GM21825 (cell line): ENCODE results near the gene BUB3.

ENCODE experiments used
- ATAC-seq: cut with Tn5 transposase; IDR thresholded peaks from one replicate; pipeline ENCODE4 v1.9.1; 2021; ENCODE audit warnings: mild to moderate bottlenecking, moderate library complexity; ENCODE audit not compliant: unreplicated experiment

The BUB3 gene, protein sequence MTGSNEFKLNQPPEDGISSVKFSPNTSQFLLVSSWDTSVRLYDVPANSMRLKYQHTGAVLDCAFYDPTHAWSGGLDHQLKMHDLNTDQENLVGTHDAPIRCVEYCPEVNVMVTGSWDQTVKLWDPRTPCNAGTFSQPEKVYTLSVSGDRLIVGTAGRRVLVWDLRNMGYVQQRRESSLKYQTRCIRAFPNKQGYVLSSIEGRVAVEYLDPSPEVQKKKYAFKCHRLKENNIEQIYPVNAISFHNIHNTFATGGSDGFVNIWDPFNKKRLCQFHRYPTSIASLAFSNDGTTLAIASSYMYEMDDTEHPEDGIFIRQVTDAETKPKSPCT

DNA sequence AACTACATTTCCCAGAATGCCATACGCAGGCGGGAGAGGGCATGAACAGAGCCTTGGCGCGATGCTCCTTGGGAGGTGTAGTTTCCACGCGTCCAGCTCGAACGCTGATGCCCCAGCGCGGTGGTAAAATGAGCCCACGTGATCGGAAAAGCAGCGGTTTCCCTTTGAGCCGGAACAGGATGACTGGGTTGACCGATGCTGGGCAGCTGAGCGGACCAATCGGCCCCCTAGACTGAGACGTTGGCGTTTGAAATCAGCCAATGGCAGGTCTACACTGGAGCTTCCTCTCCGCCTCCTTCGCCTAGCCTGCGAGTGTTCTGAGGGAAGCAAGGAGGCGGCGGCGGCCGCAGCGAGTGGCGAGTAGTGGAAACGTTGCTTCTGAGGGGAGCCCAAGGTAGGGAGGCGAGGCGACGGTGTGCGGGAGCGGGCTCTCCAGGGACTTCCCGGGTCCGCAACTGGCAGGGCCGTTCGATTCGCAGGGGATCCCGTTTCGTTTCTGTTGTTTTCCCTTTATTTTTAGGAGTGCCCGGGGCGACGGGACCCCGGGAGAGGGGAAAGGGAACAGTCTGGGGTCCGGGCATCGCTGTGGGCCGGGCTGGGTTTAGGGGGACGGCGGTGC is at the start of gene BUB3:
Gene BUB3 (plus strand): TSS at position 311 of the 619 bp plus-strand sequence. CDS start 516 bp downstream, outside the sequence.
- peak; percentile 91 for ATAC-seq

DNA sequence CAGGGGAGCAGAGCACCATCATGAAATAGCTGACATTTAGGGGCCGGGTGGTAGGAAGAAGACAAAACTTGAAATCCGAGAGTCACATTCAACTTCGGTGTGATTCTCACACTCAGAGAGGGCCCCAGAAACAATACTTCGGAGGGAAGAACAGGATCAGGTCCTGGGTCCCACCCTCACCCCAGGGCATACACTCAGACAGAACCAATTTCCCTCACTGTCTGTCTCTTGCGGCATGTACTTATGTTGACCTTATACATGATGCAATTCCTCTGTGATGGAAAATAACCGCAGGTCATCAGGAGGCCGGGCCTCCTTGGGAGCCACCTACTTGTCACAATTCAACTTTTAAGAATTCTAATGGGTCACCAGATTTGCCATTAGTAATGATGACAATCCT is 44.7 kb upstream of the BUB3 start:
- ATAC-seq = no peak

DNA sequence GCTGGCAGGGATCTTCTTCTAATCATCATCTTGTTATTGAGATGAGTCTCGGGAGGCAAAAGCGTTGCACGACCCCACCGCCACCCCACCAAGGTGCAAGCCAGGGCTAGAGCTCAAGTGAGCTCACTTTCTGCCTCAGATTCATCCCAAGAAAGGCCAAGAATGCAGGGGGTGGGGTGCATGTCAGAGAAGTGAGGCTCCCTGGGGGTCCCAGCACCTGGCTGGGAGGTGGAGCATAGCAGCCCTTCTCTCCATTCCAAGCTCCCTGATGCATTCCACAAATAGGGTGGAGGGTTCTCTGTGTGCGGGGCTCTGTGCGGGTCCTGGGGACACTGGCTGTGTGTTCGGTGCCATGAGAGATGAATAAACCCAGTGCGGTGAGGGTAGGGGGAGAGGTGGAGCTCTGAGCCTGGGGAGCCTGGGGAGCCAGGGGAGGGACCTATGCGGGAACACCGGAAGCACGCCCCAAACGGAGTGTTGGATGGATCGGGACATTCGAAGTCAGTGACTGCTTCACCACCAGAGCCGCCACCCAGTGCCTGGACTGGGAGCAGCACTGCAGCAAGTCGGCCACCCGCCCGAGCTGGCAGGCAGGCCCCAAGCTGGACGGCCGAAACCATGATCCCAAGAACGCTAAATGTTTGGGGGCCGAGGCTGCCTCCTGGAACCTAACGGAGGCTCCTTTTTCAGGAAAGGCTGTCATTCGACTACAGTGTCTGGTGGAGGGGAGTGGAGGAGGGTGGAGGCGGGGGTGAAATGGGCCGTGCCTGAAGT is 36.4 kb upstream of the BUB3 start:
- no peak for ATAC-seq

DNA sequence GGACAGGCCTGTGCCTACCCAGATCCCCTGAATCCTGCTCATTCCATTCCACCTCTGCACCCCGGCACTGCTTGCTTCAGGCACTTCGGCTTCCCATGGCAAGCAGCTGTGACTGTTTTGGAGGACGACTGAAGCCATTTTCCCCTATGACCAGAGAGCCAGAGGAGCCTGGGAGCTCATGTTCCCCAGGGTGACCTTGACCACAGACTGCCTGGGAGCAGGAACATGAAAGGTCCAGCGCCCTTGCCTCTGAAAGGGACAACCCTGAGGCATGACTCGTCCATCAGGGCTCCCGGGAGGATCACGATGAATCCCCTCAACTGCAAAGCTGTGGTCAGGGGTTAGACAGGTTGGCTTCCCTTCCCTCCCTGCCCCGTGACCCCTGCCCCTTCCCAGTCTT is 35.1 kb upstream of the BUB3 start:
- no peak for ATAC-seq

DNA sequence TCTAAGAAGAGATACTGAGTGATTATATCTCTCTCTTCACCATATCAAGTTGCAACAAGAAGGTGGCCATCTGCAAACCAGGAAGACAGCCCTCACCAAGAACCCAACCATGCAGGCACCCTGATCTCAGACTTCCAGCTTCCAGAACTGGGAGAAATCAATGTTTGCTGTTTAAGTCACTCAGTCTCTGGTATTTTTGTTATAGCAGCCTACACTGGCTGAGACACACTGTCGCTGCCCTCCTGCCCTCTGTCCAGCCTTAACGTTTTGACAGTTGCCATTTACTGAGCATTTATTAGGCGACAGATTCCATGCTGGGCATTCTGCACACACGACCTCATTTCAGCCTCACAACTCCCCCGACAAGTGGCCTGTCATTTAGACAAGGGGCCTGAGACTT is 28.0 kb upstream of the BUB3 start:
- no peak for ATAC-seq

DNA sequence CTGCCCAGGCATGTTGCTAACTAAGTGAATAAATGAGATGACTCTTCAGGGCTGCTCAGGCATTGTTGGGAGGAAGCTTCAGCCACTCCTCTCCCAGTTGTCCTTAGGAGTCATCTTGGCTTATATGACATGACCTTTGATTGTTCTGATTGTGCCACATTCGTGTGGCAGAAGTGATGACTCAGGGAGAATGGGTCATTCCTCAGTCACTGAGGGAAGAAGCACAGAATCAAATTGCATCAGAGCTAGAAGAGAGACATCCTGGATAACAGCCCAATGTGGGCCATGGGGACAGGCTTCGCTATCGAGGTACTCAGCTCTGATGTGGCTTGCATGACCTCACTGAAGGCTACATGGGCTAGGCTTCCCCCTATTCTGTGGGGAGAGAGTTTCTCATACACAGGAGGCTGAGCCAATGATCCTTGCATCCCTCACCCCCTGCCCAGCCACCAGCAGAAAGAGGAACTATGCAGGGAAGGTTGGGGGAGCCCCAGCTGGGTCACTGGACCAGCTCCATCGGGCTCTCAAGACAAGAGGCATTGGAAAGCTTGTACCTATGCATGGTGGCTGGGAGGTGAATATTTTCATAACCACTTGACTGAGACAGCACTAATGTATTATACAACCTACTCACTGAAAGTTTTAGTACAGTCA is 24.5 kb upstream of the BUB3 start:
- no peak for ATAC-seq

DNA sequence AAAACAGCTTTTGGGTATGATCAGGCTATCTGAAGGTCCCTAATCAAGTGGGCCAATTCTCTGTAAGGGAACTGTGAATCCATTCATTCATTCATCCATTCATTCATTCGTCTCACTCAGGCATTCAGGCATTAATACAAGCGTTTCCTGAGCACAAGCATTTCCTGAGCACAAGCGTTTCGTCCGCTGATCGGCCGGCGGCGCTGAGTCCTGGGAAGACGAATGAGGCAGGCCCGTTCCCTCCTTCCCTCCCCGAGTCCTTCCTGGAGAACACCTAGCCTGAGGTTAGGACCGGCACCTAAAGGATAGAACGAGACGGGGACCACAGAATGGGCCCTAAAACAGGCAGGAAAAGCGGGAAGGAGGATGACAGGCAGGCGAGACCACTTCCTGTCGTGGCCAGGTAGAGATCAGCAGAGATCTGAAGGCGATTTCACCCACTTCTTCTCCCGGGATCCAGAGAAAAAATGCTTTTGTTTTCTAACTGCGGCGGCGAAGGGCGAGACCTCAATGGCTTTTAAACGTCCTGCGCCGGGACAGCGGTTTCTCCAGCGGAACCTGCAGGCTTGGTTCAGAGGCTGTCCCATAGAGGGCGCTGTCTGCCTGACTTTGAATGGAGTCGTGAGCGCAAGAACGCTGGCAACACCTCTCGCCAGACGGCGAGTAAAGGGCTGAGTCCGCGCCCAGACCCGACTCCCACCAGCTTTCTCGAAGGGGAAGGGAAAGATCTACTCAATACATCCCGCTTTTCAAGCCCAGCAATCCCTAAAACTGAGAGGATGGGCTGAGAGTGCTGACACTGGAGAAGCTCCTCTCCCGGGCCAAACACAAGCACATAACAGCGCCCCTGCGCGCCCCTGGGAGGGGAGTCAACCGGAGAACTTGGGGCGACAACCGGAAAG is 21.4 kb upstream of the BUB3 start:
- ATAC-seq = no peak

DNA sequence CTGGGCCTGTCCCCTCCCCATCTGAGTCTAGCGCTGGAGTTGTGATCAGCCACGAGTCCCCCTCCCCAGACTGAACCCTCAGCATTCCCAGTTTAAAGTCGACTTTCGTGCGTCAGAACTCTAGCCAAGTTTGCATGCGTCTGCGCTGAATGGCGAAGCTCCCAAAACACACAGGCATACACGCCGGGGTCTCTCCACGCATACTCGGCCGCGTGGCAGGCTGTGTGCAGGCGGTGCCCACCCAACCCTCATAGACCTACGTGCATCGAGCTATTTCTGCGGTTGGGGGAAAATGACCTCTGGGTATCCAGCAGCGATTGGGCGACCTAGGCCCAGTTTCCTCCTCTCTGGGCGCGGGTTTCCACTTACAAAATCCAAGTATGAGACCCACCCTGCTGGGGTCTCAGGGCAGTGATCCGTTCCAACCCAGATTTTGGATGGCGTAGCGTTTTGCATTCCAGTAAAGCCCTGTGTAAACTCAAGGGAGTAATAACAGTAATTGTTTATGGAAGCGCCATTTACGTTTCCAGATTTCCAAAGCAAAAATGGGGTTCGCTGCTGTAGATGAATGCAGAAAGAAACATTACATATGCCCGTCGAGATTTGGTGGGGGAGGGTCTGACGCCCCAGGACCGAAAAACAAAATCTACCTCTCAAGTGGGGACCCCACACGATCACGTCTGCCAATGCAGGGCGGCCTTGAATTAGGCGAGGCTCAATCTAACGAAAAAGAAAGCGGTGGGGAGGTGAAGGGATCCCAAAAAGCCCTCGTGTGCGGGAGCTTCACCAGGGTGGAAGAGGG is 20.5 kb upstream of the BUB3 start:
- no peak for ATAC-seq

DNA sequence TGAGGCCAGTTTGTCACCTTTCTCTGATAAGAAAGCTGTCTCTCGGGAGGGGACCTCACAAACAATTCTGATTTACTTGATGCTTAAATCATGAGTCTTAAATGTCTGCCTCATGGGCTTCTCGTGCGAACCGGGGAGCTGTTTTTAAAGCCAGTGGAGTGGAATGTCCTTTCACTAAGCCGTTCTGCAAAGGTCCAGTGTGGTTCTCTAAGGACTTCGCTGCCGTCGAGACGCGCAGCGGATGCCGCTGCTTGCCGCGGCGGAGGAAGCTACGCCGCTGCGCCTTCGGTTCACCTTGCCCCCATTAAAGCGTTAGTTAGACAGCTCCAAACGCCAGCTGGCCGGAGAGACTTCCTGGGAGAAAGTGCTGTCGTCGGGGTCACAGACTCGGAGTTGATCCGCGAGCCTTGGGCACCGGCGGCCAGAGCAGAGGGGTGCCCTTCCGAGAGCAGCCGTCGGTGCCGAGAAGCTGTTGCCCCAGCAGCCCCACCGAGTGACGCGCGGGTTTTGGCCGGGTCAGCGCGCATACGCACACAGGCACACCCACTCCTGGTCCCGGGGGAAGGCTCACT is 19.8 kb upstream of the BUB3 start:
- no peak for ATAC-seq

DNA sequence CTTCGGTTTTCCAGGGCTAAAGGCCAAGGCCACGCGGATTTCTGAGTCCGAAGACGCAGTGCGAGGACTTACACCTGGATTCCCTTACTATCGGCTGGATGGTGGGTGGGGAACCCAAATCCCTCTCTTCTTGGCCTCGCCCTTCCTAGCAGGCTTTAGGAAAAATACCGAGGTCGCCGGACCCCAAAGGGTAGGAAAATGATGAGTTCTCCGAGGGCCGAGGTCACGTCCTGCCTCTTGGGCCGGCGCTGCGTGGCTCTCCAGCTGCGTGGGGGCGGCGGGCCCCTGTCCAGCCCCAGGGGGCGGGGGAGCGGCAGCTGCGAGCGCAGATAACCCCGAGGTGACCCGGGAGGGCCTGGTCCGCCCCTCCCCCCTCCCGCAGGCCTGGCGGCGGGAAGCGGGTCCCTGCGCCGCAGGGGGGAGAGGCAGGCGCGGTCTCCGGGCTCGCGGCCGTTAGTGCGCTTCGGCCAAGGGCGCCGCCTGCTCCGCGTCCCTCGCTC is 19.2 kb upstream of the BUB3 start:
- ATAC-seq = no peak

DNA sequence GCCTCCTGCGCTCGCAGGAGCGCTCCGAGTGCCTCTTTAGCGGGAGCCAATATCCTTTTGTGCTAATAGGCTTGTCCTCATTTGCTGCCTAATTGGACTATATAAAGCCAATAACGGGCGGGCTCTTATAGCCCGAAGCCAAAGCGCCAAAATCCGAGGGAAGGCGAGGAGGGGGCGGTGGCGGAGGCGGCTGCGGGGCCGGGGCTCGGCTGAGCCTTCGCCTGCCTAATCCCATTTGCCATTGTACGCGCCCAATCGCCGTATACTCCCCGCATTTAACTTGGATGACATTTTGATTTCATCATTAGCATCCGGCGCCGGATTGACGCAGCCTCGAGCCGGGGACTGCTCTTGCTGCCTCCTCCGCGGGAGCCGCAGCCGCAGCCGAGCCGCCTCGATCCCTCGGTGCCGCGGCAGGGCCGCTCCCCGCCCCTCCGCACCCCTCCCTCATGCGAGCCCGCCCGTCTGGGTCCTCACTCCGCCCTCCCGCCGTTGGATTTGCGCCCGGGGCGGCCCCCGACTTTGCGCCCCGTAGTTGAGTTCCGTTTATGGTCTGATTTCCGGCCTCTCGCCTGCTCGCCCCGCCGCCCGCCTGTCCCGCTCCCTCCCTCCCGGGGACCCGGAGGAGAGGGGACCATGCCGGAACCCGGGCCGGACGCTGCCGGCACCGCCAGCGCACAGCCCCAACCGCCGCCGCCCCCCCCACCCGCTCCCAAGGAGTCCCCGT is 18.6 kb upstream of the BUB3 start, which contains the start of gene HMX3:
Gene HMX3 (plus strand): TSS at position 556 of the 727 bp plus-strand sequence. CDS start 81 bp downstream, at position 637.
- ATAC-seq = no peak

DNA sequence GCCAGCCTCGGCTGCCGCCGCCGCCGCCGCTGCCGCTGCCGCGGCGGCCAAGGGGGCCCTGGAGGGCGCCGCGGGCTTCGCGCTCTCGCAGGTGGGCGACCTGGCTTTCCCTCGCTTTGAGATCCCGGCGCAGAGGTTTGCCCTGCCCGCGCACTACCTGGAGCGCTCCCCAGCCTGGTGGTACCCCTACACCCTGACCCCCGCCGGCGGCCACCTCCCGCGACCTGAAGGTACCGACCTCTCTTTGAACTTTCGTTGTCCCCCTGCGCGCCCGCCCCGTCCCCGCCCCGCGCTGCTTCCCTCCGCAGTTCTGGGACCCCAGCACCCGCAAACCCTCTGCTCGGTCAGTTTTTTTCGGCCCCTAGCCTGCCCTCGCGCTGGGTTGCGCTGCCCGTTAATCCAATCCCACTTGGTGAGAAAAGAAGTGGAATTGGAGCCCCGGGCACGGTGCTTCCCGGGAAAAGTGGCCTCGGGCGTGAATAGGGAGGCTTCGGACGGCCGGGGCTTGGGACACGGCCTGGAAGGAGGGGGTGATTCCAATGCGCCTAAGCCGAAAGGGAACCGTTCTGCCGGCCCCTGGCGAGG is 17.9 kb upstream of the BUB3 start:
- no peak for ATAC-seq

DNA sequence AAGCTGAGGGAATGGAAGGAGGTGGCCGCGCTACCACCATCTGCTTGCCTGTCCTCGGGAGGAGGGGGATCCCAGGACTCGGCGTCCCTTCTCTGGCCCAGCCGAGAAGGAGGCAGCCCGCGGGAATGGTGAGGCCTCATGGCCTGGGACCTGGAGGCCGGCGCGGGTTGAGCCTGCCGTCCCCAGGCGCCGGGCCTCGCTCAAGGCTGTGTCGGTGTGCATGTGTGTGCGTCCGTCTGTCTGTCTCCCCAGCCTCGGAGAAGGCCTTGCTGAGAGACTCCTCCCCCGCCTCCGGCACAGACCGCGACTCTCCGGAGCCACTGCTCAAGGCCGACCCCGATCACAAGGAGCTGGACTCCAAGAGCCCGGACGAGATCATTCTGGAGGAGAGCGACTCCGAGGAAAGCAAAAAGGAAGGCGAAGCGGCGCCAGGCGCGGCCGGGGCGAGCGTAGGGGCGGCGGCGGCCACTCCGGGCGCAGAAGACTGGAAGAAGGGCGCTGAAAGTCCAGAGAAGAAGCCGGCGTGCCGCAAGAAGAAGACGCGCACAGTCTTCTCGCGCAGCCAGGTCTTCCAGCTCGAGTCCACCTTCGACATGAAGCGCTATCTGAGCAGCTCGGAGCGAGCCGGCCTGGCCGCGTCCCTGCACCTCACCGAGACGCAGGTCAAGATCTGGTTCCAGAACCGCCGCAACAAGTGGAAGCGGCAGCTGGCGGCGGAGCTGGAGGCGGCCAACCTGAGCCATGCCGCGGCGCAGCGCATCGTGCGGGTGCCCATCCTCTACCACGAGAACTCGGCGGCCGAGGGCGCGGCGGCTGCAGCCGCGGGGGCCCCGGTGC is 17.2 kb upstream of the BUB3 start:
- no peak for ATAC-seq

DNA sequence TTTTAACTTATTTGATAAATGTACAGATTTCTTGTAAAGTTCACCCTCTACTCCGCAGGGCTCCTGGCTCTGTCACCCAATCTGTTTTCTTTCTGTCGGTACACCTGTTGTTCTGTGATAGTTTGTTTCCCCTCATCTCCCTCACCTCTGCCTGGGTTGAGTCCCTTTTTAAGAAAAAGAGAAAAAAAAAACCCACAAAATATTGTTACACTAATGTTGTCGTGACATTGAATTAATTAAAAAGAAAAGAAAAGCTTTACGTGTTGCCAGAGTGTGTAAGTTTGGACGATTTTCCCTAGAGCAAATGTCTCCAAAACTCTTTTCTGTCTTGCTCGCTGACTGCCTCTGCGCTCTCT is 15.1 kb upstream of the BUB3 start:
- no peak for ATAC-seq

DNA sequence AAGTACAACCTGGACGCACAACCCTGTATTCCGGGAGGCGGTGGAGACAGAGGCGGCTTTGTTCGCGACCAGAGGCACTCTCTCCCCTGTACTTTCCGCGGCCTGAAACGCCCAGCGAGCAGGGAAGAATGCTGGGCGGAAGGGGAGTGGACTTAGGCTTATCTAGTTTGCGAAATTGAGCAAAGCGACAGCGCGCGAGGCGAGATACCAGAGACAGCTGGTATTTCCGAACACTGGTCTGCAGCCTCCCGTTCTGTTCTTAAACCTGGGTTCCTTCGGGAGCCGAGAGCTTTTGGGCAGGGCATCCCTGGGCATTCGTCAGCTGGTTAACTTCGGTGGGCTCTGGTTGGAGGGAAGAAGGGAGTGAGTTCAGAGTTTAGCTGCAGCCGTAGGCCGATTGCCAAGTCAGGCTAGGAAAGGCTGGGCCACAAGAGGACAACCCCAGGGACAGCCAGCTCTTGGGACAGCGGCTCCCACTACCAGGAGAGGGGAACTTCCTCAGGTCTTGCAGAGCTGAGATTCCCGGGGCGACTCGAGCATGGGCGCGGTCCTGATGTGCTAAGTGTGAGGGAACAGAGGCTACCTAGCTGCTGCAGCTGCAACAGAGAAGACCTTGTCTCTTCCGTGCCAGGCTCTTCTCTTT is 14.6 kb upstream of the BUB3 start:
- no peak for ATAC-seq

DNA sequence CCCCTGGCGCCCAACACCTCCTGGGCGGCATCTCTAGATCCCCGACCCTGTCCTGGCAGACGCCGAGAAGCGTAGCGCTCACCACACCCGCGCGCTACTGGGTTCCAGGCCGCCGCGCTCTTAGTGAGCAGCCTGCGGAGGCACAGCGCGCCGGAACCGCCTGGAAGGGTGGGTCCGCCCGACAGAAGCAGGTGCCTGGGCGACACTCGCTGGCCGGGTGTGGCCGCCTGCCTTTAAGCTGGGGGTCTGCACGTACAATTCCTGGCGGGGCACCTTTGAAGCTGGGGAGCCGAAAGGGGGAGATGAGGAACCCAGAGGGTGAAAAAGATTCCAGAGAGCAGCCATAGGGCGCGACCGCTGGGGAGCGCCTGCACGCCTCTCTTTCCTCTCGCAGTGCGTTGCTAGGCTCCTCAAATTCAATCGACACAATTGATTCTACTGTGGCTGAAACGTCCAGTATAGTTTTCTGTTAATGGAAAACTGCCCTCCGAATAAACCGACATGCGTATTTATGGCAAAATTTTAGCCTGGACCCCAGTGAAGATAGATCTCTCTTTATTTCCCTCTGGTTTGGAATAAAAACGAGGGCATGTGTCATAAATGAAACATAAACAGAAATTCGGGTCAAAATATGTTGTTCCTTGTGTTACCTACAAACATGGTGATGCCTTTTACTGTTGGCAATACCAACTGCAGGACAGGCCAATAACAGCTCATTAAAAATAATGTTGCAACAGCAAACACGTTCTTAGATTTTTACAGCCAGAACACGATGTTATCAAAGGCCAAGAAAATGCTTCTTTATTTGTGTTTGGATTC is 13.8 kb upstream of the BUB3 start:
- no peak for ATAC-seq
